ENCODE measurements around the gene RNF144A. TPM values are rescaled to one million over a fixed set of nuclear protein-coding genes. Genes with fewer than 3 reads are reported as not detected.

RNF144A gene
- total and polyA plus RNA-seq, 2 experiments from 2014 or later = 0.60 to 3.5 TPM

DNA sequence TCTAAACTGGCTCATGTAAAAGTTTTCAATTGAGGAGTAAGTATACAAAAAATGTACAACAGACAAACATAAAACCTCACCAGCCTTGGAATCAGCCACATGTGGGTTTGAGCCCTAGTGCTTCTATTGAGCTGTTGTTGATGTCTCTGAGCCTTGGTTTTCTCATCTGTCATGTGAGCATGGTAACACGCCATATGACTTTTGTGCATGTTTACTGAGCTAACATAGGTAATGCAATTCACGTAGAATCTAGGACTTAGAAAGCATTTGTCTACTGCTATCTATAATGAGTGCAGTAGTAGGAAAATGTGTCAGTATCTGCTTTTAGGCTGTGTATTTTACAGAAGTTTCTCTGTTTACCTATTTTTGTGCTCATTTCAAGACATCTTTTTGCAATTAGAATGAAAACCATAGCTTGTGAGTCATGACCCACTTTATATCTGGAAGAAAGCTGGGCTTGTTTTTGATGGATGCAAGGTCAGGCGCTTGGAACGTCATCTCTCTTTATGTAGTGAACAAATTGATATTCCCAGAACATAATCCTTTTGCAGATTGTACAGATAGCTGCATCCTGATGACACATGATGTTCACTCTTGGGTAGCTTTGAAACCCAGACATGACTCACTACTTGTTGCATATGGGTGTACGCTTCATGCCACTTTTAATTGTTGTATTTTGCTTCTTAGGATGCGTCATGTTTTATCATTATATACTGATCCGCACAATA lies 94.3 kb downstream of the RNF144A start:
- peak overlapping the region; percentile 96 for H3K27ac ChIP-seq
- 15% methylated on average over 7 of the region's 7 CpGs for WGBS, 2 experiments (ENCODE audit: low coverage in 1 of 2, low lambda C conversion rate in 2 of 2, missing lambda C conversion rate in 2 of 2)
- no peaks in the 10 kb centered on the region for H3K27me3 ChIP-seq (replicated peaks; ENCODE audit: insufficient read depth)
- peak; percentile 96 for DNase-seq
- H4K20me1 ChIP-seq (ENCODE audit: insufficient read depth) = no peaks in the 10 kb centered on the region
- H3K4me3 ChIP-seq = no peak overlapping the region
- H3K36me3 ChIP-seq (ENCODE audit: low read depth) = no peaks in the 10 kb centered on the region
- no peaks in the 10 kb centered on the region for H3K9me3 ChIP-seq (ENCODE audit: low read depth)
- peaks cover 55% of the 10 kb centered on the region for H3F3A ChIP-seq (ENCODE audit: insufficient read depth)
- in situ Hi-C loops (cut with MboI) = no loop called here
- H3K4me2 ChIP-seq (ENCODE audit: unreplicated experiment) = peak overlapping the region; percentile 75
- no peak overlapping the region for H2AFZ ChIP-seq
- no peaks in the 10 kb centered on the region for H3K9me2 ChIP-seq (ENCODE audit: insufficient read depth)
- peaks cover 56% of the 10 kb centered on the region for H3K4me1 ChIP-seq (ENCODE audit: insufficient read depth)
- H3K79me2 ChIP-seq (ENCODE audit: insufficient read depth) = no peaks in the 10 kb centered on the region
- TF ChIP-seq EZH2 (IDR thresholded peaks at IDR 0.05; ENCODE audit: insufficient read depth, poor library complexity, severe bottlenecking) (no peak), EZH2phosphoT487 (IDR thresholded peaks at IDR 0.05; ENCODE audit: insufficient read depth, low read depth) (0 out of 2 replicates have a peak, but pooled peaks have one; percentile 70)
- H3K9ac ChIP-seq = peak overlapping the region; percentile 79

DNA sequence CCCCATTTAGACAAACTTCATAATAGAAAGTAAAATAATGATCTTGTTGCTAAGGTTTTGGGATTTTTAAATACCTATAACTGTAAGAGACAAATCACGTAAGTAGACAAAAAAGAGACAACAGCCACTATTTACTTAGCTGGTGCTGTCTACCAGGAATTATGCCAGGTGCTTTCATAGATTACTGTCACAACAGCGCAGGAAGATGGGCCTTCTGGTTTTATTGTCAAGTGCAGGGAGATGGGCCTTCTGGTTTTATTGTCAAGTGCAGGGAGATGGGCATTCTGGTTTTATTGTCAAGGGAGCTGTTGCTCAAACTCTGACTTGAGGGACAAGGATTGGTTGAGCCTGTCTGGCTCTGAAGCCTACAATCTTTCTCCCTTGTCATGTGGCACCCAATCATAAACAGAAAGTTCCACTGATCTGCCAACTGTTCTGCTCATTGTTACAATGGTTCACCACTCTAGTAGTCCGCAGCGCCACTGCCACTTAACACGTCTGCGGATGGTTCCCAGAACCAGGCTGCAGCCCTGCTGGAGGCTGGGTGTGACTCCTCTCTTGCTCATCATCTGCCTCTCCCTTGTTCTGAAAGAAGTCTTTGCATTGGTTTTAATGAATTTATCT lies 95.0 kb downstream of the RNF144A start:
- H3K4me3 ChIP-seq = peak overlapping the region; percentile 33; the same call in 1 of the 2 replicates
- TF ChIP-seq EZH2phosphoT487 (IDR thresholded peaks at IDR 0.05; ENCODE audit: insufficient read depth, low read depth) = no peak
- no peak for TF ChIP-seq EZH2 (IDR thresholded peaks at IDR 0.05; ENCODE audit: insufficient read depth, poor library complexity, severe bottlenecking)
- peaks cover 56% of the 10 kb centered on the region for H3K4me1 ChIP-seq (ENCODE audit: insufficient read depth)
- no peaks in the 10 kb centered on the region for H3K9me2 ChIP-seq (ENCODE audit: insufficient read depth)
- 38% methylated on average over 6 of the region's 6 CpGs for WGBS, 2 experiments (ENCODE audit: low coverage in 1 of 2, low lambda C conversion rate in 2 of 2, missing lambda C conversion rate in 2 of 2)
- no peaks in the 10 kb centered on the region for H3K36me3 ChIP-seq (ENCODE audit: low read depth)
- no peaks in the 10 kb centered on the region for H3K27me3 ChIP-seq (replicated peaks; ENCODE audit: insufficient read depth)
- H3K27ac ChIP-seq = peak overlapping the region; percentile 96
- H3K79me2 ChIP-seq (ENCODE audit: insufficient read depth) = no peaks in the 10 kb centered on the region
- H3K4me2 ChIP-seq (ENCODE audit: unreplicated experiment) = peak overlapping the region; percentile 75
- H3F3A ChIP-seq (ENCODE audit: insufficient read depth) = peaks cover 55% of the 10 kb centered on the region
- DNase-seq = peak; percentile 95
- peak overlapping the region; percentile 79 for H3K9ac ChIP-seq
- no peaks in the 10 kb centered on the region for H4K20me1 ChIP-seq (ENCODE audit: insufficient read depth)
- H2AFZ ChIP-seq = no peak overlapping the region
- in situ Hi-C loops (cut with MboI) = no loop called here
- H3K9me3 ChIP-seq (ENCODE audit: low read depth) = no peaks in the 10 kb centered on the region

DNA sequence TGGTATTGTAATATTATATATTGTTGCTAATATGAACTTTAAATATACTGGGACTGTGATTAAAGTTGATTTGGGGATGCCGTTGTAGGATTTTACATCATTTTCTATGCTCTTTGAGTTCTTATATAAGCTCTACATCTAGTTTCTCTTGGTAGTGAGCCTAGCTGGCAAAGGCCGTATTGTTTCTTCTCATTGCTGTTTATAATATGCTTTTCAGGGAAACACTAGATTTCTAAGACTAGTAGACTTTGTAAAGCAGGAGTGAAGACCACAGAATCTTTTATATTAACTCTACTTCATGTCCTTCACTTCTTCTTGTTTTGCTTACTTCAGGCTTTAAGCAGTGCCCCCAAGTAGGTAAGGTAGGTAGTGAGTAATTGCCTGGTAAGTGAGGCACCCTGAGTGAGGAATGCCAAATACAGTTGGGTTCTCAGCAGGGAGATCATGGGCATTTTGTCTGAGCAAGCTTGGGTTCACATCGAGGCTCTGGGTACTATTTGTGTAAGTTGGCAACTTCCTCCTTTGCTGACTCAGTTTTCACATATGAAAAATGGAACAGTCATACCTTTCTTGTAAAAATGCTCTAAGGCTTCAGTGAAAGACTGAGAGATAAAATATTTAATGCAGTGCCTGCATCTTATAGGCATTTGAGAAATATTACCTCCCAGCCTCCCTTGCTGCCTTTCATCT lies 96.4 kb downstream of the RNF144A start:
- Histone ChIP-seq H4K20me1 (ENCODE audit: insufficient read depth) (no peaks in the 10 kb centered on the region), H3K9ac (peak overlapping the region; percentile 32; the same call in 1 of the 2 replicates), H3K36me3 (ENCODE audit: low read depth) (no peaks in the 10 kb centered on the region), H3K27me3 (replicated peaks; ENCODE audit: insufficient read depth) (no peaks in the 10 kb centered on the region), H3K9me3 (ENCODE audit: low read depth) (no peaks in the 10 kb centered on the region), H3F3A (ENCODE audit: insufficient read depth) (peaks cover 55% of the 10 kb centered on the region), H3K27ac (peak overlapping the region; percentile 96), H3K9me2 (ENCODE audit: insufficient read depth) (no peaks in the 10 kb centered on the region), H3K4me3 (no peak overlapping the region), H3K4me1 (ENCODE audit: insufficient read depth) (peaks cover 56% of the 10 kb centered on the region), H2AFZ (no peak overlapping the region), H3K4me2 (ENCODE audit: unreplicated experiment) (peak overlapping the region; percentile 5), H3K79me2 (ENCODE audit: insufficient read depth) (no peaks in the 10 kb centered on the region)
- WGBS, 2 experiments (ENCODE audit: low coverage in 1 of 2, low lambda C conversion rate in 2 of 2, missing lambda C conversion rate in 2 of 2) = 57 to 59% methylated on average over 3 of the region's 3 CpGs
- in situ Hi-C loops (cut with MboI) = no loop called here
- no peak for TF ChIP-seq EZH2 (IDR thresholded peaks at IDR 0.05; ENCODE audit: insufficient read depth, poor library complexity, severe bottlenecking)
- TF ChIP-seq EZH2phosphoT487 (IDR thresholded peaks at IDR 0.05; ENCODE audit: insufficient read depth, low read depth) = no peak
- DNase-seq = peak; percentile 57

DNA sequence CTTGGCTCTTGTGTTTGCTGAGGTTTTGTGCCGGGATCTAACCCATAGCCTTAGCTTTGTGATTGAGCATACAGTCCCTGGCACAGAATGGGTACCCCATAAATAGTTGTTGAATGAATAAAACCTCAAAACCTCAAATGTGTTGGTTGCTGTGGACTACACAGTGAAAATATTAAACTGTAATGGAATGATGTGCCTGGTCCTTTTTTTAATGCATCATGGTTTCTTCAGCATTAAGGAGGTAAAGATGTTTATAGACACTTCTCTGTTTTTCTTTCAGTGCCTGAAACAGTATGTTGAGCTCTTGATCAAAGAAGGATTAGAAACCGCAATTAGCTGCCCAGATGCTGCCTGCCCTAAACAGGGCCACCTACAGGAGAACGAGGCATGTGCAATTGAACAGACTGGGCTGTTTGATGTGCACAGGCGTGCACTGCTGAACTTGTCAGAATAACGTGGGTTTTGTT lies 97.0 kb downstream of the RNF144A start:
- Histone ChIP-seq H3K4me2 (ENCODE audit: unreplicated experiment) (peak overlapping the region; percentile 5), H3K9ac (peak overlapping the region; percentile 32; the same call in 1 of the 2 replicates), H3K36me3 (ENCODE audit: low read depth) (no peaks in the 10 kb centered on the region), H3K9me3 (ENCODE audit: low read depth) (no peaks in the 10 kb centered on the region), H3K4me3 (no peak overlapping the region), H4K20me1 (ENCODE audit: insufficient read depth) (no peaks in the 10 kb centered on the region), H3K4me1 (ENCODE audit: insufficient read depth) (peaks cover 56% of the 10 kb centered on the region), H3K79me2 (ENCODE audit: insufficient read depth) (no peaks in the 10 kb centered on the region), H2AFZ (no peak overlapping the region), H3K27me3 (replicated peaks; ENCODE audit: insufficient read depth) (no peaks in the 10 kb centered on the region), H3F3A (ENCODE audit: insufficient read depth) (peaks cover 55% of the 10 kb centered on the region), H3K9me2 (ENCODE audit: insufficient read depth) (no peaks in the 10 kb centered on the region), H3K27ac (peak overlapping the region; percentile 96)
- in situ Hi-C loops (cut with MboI) = no loop called here
- 52 to 53% methylated on average over 5 of the region's 5 CpGs for WGBS, 2 experiments (ENCODE audit: low coverage in 1 of 2, low lambda C conversion rate in 2 of 2, missing lambda C conversion rate in 2 of 2)
- no peak for TF ChIP-seq EZH2 (IDR thresholded peaks at IDR 0.05; ENCODE audit: insufficient read depth, poor library complexity, severe bottlenecking)
- DNase-seq = peak; percentile 60
